Measurements from ENCODE around the gene ASB10.

Gene ASB10

DNA sequence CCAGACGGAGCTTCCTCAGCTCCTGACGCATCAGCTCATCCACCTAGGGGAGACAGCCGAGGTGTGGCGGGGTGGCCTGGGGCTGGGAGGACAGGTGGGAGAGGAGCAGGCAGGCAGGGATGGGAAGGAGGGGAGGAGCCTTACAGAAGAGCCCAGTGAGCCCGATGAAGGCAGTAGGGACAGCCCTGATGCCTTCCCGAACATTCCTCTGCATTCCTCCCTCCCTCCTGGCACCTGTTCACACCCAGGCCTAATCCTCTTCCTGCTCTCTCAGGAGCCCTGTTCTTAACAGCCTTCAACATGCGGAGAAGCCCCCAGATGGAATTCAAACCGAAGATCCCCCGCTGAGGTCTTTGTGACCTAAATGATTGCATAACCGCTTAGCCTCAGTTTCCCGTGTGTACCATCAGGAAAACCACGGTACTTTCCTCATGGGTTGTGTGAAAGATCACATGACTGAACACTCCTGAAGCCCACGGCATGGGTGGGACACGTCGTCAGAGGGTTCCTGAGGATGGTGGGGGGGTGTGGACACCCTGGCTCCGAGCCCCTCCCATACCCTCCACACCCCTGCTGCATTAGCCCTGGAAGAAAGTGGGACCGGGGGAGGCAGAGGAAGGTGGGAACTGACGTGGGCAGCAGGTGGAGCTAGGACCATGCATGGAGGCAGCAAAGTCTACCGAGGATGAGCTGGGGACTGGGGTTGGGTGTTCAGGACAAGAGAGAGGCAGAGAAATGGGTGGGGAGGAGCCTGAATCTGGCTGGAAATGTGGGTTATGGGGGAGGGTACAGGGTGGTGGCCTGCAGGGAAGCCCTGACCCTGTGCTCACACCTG lies 8.8 kb upstream of the ASB10 start:
- Histone ChIP-seq H2BK12ac (ENCODE audit: low read length) (no peak overlapping the region), H3K4me1 (ENCODE audit: control insufficient read depth in 2 of 2, insufficient read depth in 1 of 2, low read depth in 1 of 2, low read length in 2 of 2) (peaks cover 2 to 13% of the 10 kb centered on the region in 2 donors), H3K9me3 (replicated peaks in 1 of 2; ENCODE audit: control insufficient read depth in 2 of 2, insufficient read depth in 1 of 2, low read depth in 1 of 2, low read length in 2 of 2) (no peaks in the 10 kb centered on the region), H3K36me3 (replicated peaks in 1 of 2; ENCODE audit: control insufficient read depth in 2 of 2, insufficient read depth in 2 of 2, low read length in 2 of 2) (no peaks in the 10 kb centered on the region), H3K27ac (replicated peaks; ENCODE audit: low read length) (no peak overlapping the region), H4K91ac (ENCODE audit: low read depth, low read length, poor library complexity) (no peak overlapping the region), H3K14ac (ENCODE audit: low read length) (no peak overlapping the region), H3K9ac (ENCODE audit: low read depth, low read length, poor library complexity) (no peak overlapping the region), H2BK5ac (ENCODE audit: low read length) (no peak overlapping the region), H3K4me3 (ENCODE audit: low read length in 2 of 2) (no peak overlapping the region), H3K4me2 (ENCODE audit: insufficient read depth, low read length, poor library complexity, severe bottlenecking) (no peak overlapping the region), H4K8ac (ENCODE audit: low read depth, low read length) (no peak overlapping the region), H2BK15ac (ENCODE audit: low read length) (no peak overlapping the region), H3K23ac (ENCODE audit: low read depth, low read length, poor library complexity) (no peak overlapping the region), H2AK5ac (ENCODE audit: low read depth, low read length) (no peak overlapping the region), H3K18ac (ENCODE audit: low read length) (no peak overlapping the region), H3K27me3 (ENCODE audit: control insufficient read depth in 3 of 3, insufficient read depth in 3 of 3, low read depth in 1 of 3, low read length in 3 of 3) (peaks cover 0 to 84% (median 0%) of the 10 kb centered on the region in 3 experiments), H3K4ac (ENCODE audit: low read length) (no peak overlapping the region), H3K79me1 (ENCODE audit: low read depth, low read length) (no peaks in the 10 kb centered on the region), H2AFZ (ENCODE audit: low read length) (no peak overlapping the region), H2BK120ac (ENCODE audit: low read depth, low read length) (no peak overlapping the region)
- WGBS, 2 donors (ENCODE audit: extremely low coverage in 2 of 2, insufficient read length in 2 of 2, insufficient replicate concordance in 1 of 2), result no CpG with 5 or more reads among the region's 19 CpGs
- no peak for DNase-seq (ENCODE audit: low spot score)

DNA sequence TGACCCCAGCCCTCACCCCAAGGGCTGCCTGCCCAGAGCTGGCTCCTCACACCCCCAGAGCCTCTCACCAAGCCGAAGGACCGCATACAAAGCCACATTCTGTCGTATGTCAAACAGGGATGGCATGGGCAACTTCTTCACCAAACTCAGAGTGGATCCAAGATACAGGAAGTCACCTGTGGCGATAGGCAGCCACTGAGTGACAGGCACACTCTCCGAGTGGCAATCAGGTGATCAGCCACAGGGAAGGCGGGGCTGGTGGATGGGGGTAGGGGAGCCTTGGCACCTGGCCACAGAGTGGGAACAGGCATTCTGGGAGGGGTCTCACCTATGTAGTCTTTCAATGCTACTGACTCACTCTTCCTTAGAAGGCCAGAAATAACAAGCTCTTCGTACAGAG lies 7.1 kb upstream of the ASB10 start:
- DNase-seq (ENCODE audit: low spot score), result no peak
- H2BK5ac ChIP-seq (ENCODE audit: low read length), result no peak overlapping the region
- H2BK12ac ChIP-seq (ENCODE audit: low read length), result no peak overlapping the region
- H3K27me3 ChIP-seq (ENCODE audit: control insufficient read depth in 3 of 3, insufficient read depth in 3 of 3, low read depth in 1 of 3, low read length in 3 of 3), result peaks cover 0 to 90% (median 0%) of the 10 kb centered on the region in 3 experiments
- no peak overlapping the region for H3K18ac ChIP-seq (ENCODE audit: low read length)
- no peak overlapping the region for H3K27ac ChIP-seq (replicated peaks; ENCODE audit: low read length)
- no CpG with 5 or more reads among the region's 7 CpGs for WGBS, 2 donors (ENCODE audit: extremely low coverage in 2 of 2, insufficient read length in 2 of 2, insufficient replicate concordance in 1 of 2)
- H3K4ac ChIP-seq (ENCODE audit: low read length), result no peak overlapping the region
- H3K9me3 ChIP-seq (replicated peaks in 1 of 2; ENCODE audit: control insufficient read depth in 2 of 2, insufficient read depth in 1 of 2, low read depth in 1 of 2, low read length in 2 of 2), result no peaks in the 10 kb centered on the region
- H3K9ac ChIP-seq (ENCODE audit: low read depth, low read length, poor library complexity), result no peak overlapping the region
- H3K23ac ChIP-seq (ENCODE audit: low read depth, low read length, poor library complexity), result no peak overlapping the region
- no peak overlapping the region for H2AFZ ChIP-seq (ENCODE audit: low read length)
- H4K91ac ChIP-seq (ENCODE audit: low read depth, low read length, poor library complexity), result no peak overlapping the region
- peak overlapping the region; percentile 24 for H2BK15ac ChIP-seq (ENCODE audit: low read length)
- no peaks in the 10 kb centered on the region for H3K36me3 ChIP-seq (replicated peaks in 1 of 2; ENCODE audit: control insufficient read depth in 2 of 2, insufficient read depth in 2 of 2, low read length in 2 of 2)
- H3K14ac ChIP-seq (ENCODE audit: low read length), result no peak overlapping the region
- H2AK5ac ChIP-seq (ENCODE audit: low read depth, low read length), result peak overlapping the region; percentile 66
- no peak overlapping the region for H4K8ac ChIP-seq (ENCODE audit: low read depth, low read length)
- no peak overlapping the region for H2BK120ac ChIP-seq (ENCODE audit: low read depth, low read length)
- H3K4me1 ChIP-seq (ENCODE audit: control insufficient read depth in 2 of 2, insufficient read depth in 1 of 2, low read depth in 1 of 2, low read length in 2 of 2), result peaks cover 0 to 3% of the 10 kb centered on the region in 2 donors
- no peaks in the 10 kb centered on the region for H3K79me1 ChIP-seq (ENCODE audit: low read depth, low read length)
- H3K4me3 ChIP-seq (ENCODE audit: low read length in 2 of 2), result no peak overlapping the region
- no peak overlapping the region for H3K4me2 ChIP-seq (ENCODE audit: insufficient read depth, low read length, poor library complexity, severe bottlenecking)

DNA sequence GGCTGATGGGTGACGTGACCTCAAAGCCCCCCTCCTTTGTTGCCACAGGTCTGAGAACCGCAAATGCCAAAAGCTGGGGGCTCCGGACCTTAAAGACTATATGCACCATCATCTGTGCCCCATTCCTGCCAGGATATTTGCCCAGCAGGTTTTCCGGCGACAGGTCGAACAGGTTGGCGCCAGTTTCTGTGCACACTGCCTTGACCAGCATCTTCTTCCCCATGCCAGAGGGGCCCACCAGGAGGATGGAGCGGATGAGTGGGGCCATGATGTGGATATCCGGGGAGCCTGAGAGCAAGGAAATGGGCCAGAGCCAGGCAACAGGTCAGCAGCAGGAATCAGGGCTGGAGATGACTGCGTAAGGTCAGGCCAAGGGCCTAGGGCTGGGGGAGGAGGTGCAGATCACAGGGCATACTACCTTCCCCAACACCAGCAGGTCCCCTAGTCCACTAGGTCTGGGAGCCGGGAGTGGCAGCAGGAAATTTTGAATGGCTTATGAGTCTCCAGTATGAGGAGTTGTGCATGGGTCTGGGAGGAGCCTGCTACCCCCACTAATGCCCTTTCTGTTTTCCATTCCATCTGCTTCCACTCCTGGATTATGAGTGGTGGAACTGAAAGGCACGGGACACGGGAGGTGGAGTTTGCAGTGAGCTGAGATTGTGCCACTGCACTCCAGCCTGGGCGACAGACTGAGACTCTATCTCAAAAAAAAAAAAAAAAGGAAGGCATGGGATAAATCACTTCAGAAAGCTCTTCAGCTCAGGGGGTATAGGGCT lies 6.3 kb upstream of the ASB10 start:
- no peak for DNase-seq (ENCODE audit: low spot score)
- H3K14ac ChIP-seq (ENCODE audit: low read length), result peak overlapping the region; percentile 67
- no peak overlapping the region for H2BK15ac ChIP-seq (ENCODE audit: low read length)
- no peaks in the 10 kb centered on the region for H3K79me1 ChIP-seq (ENCODE audit: low read depth, low read length)
- H3K4me2 ChIP-seq (ENCODE audit: insufficient read depth, low read length, poor library complexity, severe bottlenecking), result no peak overlapping the region
- H2BK12ac ChIP-seq (ENCODE audit: low read length), result no peak overlapping the region
- no peak overlapping the region for H3K27ac ChIP-seq (replicated peaks; ENCODE audit: low read length)
- peaks cover 0 to 2% of the 10 kb centered on the region in 2 donors for H3K4me1 ChIP-seq (ENCODE audit: control insufficient read depth in 2 of 2, insufficient read depth in 1 of 2, low read depth in 1 of 2, low read length in 2 of 2)
- H3K36me3 ChIP-seq (replicated peaks in 1 of 2; ENCODE audit: control insufficient read depth in 2 of 2, insufficient read depth in 2 of 2, low read length in 2 of 2), result no peaks in the 10 kb centered on the region
- no peak overlapping the region for H2AFZ ChIP-seq (ENCODE audit: low read length)
- H3K4me3 ChIP-seq (ENCODE audit: low read length in 2 of 2), result no peak overlapping the region
- H3K9me3 ChIP-seq (replicated peaks in 1 of 2; ENCODE audit: control insufficient read depth in 2 of 2, insufficient read depth in 1 of 2, low read depth in 1 of 2, low read length in 2 of 2), result no peaks in the 10 kb centered on the region
- WGBS, 2 donors (ENCODE audit: extremely low coverage in 2 of 2, insufficient read length in 2 of 2, insufficient replicate concordance in 1 of 2), result no CpG with 5 or more reads among the region's 14 CpGs
- peak overlapping the region; percentile 66 for H2AK5ac ChIP-seq (ENCODE audit: low read depth, low read length)
- H3K18ac ChIP-seq (ENCODE audit: low read length), result no peak overlapping the region
- peak overlapping the region; percentile 27 for H3K9ac ChIP-seq (ENCODE audit: low read depth, low read length, poor library complexity)
- H3K23ac ChIP-seq (ENCODE audit: low read depth, low read length, poor library complexity), result peak overlapping the region; percentile 14
- H3K4ac ChIP-seq (ENCODE audit: low read length), result no peak overlapping the region
- no peak overlapping the region for H2BK5ac ChIP-seq (ENCODE audit: low read length)
- H4K8ac ChIP-seq (ENCODE audit: low read depth, low read length), result no peak overlapping the region
- H2BK120ac ChIP-seq (ENCODE audit: low read depth, low read length), result no peak overlapping the region
- no peak overlapping the region for H4K91ac ChIP-seq (ENCODE audit: low read depth, low read length, poor library complexity)
- peaks cover 0 to 91% (median 0%) of the 10 kb centered on the region in 3 experiments for H3K27me3 ChIP-seq (ENCODE audit: control insufficient read depth in 3 of 3, insufficient read depth in 3 of 3, low read depth in 1 of 3, low read length in 3 of 3)

DNA sequence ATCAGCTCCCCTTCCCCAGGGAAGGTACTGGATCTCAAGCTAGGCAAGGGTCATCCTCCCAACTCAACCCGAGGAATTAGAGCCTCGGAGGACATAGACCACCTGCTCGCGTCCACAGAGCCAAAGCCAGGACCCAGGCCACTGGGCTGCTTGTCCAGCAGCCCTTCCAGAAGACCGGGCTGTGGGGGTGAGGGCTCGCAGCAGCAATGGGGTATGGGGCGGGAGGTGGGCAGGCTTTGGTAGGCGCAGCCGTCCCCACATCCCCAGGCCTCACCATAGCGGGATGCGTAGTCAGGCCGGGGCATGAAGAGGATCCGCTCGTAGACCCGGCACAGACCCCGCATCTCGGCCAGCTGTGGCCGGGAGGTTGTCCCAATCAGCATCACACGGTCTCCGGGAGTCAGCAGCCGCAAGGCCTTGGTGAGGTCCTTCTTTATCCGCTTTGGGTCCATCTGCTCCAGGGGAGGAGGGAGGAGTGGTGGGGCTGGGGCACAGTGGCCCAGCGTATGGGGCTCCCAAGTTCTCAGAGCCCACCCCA lies 5.0 kb upstream of the ASB10 start:
- Histone ChIP-seq H2AFZ (ENCODE audit: low read length) (no peak overlapping the region), H4K8ac (ENCODE audit: low read depth, low read length) (no peak overlapping the region), H2BK5ac (ENCODE audit: low read length) (no peak overlapping the region), H3K18ac (ENCODE audit: low read length) (no peak overlapping the region), H2AK5ac (ENCODE audit: low read depth, low read length) (peak overlapping the region; percentile 54), H3K4ac (ENCODE audit: low read length) (no peak overlapping the region), H3K4me3 (ENCODE audit: low read length in 2 of 2) (no peak overlapping the region), H3K14ac (ENCODE audit: low read length) (no peak overlapping the region), H3K27ac (replicated peaks; ENCODE audit: low read length) (no peak overlapping the region), H3K36me3 (replicated peaks in 1 of 2; ENCODE audit: control insufficient read depth in 2 of 2, insufficient read depth in 2 of 2, low read length in 2 of 2) (no peaks in the 10 kb centered on the region), H3K9ac (ENCODE audit: low read depth, low read length, poor library complexity) (no peak overlapping the region), H2BK120ac (ENCODE audit: low read depth, low read length) (no peak overlapping the region), H2BK15ac (ENCODE audit: low read length) (peak overlapping the region; percentile 10), H3K23ac (ENCODE audit: low read depth, low read length, poor library complexity) (peak overlapping the region; percentile 2), H3K4me1 (ENCODE audit: control insufficient read depth in 2 of 2, insufficient read depth in 1 of 2, low read depth in 1 of 2, low read length in 2 of 2) (peaks cover 0 to 2% of the 10 kb centered on the region in 2 donors), H3K4me2 (ENCODE audit: insufficient read depth, low read length, poor library complexity, severe bottlenecking) (no peak overlapping the region), H3K9me3 (replicated peaks in 1 of 2; ENCODE audit: control insufficient read depth in 2 of 2, insufficient read depth in 1 of 2, low read depth in 1 of 2, low read length in 2 of 2) (no peaks in the 10 kb centered on the region), H2BK12ac (ENCODE audit: low read length) (no peak overlapping the region), H3K79me1 (ENCODE audit: low read depth, low read length) (peaks cover 1% of the 10 kb centered on the region), H3K27me3 (ENCODE audit: control insufficient read depth in 3 of 3, insufficient read depth in 3 of 3, low read depth in 1 of 3, low read length in 3 of 3) (peaks cover 0 to 90% (median 0%) of the 10 kb centered on the region in 3 experiments), H4K91ac (ENCODE audit: low read depth, low read length, poor library complexity) (no peak overlapping the region)
- no peak for DNase-seq (ENCODE audit: low spot score)
- WGBS, 2 donors (ENCODE audit: extremely low coverage in 2 of 2, insufficient read length in 2 of 2, insufficient replicate concordance in 1 of 2), result no CpG with 5 or more reads among the region's 23 CpGs
